Subcutaneous adipose tissue (tissue), 4 donors: ENCODE results near the gene NOP56. TPM values are rescaled to one million over a fixed set of nuclear protein-coding genes. Genes with fewer than 3 reads are reported as not detected.

Experiments
- CTCF ChIP-seq: fragments of 450-650 bp; IDR thresholded peaks from one replicate; pipeline ENCODE4 v1.5.1; 2016; ENCODE audit warnings: low read depth, mild to moderate bottlenecking, control low read depth, antibody characterized with exemption, moderate library complexity
- total RNA-seq, 4 donors: library from RNA; depleted of rRNA; stranded (reverse); fragments of >200 nt; gene quantifications; one replicate each; pipeline ENCODE4 v1.1.0, GENCODE V29; 2016

The NOP56 gene
- total RNA-seq, 4 donors from 2014 or later: 47.3 to 99.5 (median 59.3) TPM

GRCh38 chr20:2663887-2664719, 11.7 kb downstream of the NOP56 start, which contains the start of gene IDH3B:
TSS of gene IDH3B (minus strand) at chr20:2664216. CDS start at chr20:2664188, 28 bp downstream.
- no peak for TF ChIP-seq CTCF

- TF ChIP-seq CTCF: no peak
These were observed 19.5 kb downstream of the NOP56 start for GRCh38 chr20:2671977-2672376.

GRCh38 chr20:2672446-2672845, 20.0 kb downstream of the NOP56 start:
- no peak for TF ChIP-seq CTCF

GRCh38 chr20:2673453-2673852, 21.0 kb downstream of the NOP56 start:
- TF ChIP-seq CTCF: no peak

GRCh38 chr20:2680046-2680445, 27.6 kb downstream of the NOP56 start:
- TF ChIP-seq CTCF: no peak

- no peak for TF ChIP-seq CTCF
These were observed 35.1 kb downstream of the NOP56 start for GRCh38 chr20:2687514-2687913.

- no peak for TF ChIP-seq CTCF
These were observed 35.7 kb downstream of the NOP56 start for GRCh38 chr20:2688041-2688591.
